GM23248 (cell line): ENCODE data around the gene DDX4. TPM values are rescaled to one million over a fixed set of nuclear protein-coding genes. Genes with fewer than 3 reads are reported as not detected.
A peak's percentile ranks its signal among the peaks of the same experiment; 100 is the strongest.

Experiments used
- DNase-seq: peaks from one replicate; pipeline ENCODE4 v3.0.0-alpha.2; 2015
- H2AFZ ChIP-seq: fragments of 200-600 bp; sonication (generic); 2 replicates; pipeline ENCODE4 v1.6.1; 2016; ENCODE audit warnings: antibody characterized with exemption
- H3F3A ChIP-seq: fragments of 200-600 bp; sonication (generic); 2 replicates; pipeline ENCODE4 v1.6.1; 2016; ENCODE audit warnings: mild to moderate bottlenecking, antibody characterized with exemption, mixed run types; ENCODE audit not compliant: insufficient read depth
- H3K27ac ChIP-seq: fragments of 200-600 bp; sonication (generic); 2 replicates; pipeline ENCODE4 v1.5.1; 2016; ENCODE audit warnings: mild to moderate bottlenecking
- H3K27me3 ChIP-seq: fragments of 200-600 bp; sonication (generic); replicated peaks from 2 replicates; pipeline ENCODE4 v1.6.1; 2016; ENCODE audit warnings: mild to moderate bottlenecking; ENCODE audit not compliant: insufficient read depth
- H3K36me3 ChIP-seq: fragments of 200-600 bp; sonication (generic); 2 replicates; pipeline ENCODE4 v1.6.1; 2016; ENCODE audit warnings: low read depth, mild to moderate bottlenecking
- H3K4me1 ChIP-seq: fragments of 200-600 bp; sonication (generic); 2 replicates; pipeline ENCODE4 v1.6.1; 2016; ENCODE audit warnings: mild to moderate bottlenecking; ENCODE audit not compliant: insufficient read depth
- H3K4me2 ChIP-seq: fragments of 200-600 bp; sonication (generic); one replicate; pipeline ENCODE4 v1.6.1; 2016; ENCODE audit warnings: mild to moderate bottlenecking; ENCODE audit not compliant: unreplicated experiment
- H3K4me3 ChIP-seq: fragments of 200-600 bp; sonication (generic); 2 replicates; pipeline ENCODE4 v1.5.1; 2016; ENCODE audit warnings: mild to moderate bottlenecking
- H3K79me2 ChIP-seq: fragments of 200-600 bp; sonication (generic); 2 replicates; pipeline ENCODE4 v1.6.1; 2016; ENCODE audit warnings: mild to moderate bottlenecking; ENCODE audit not compliant: insufficient read depth
- H3K9ac ChIP-seq: fragments of 200-600 bp; sonication (generic); 2 replicates; pipeline ENCODE4 v1.6.1; 2016; ENCODE audit warnings: mild to moderate bottlenecking
- H3K9me2 ChIP-seq: fragments of 200-600 bp; sonication (generic); 2 replicates; pipeline ENCODE4 v1.6.1; 2016; ENCODE audit warnings: mixed run types, mild to moderate bottlenecking, moderate library complexity; ENCODE audit not compliant: insufficient read depth
- H3K9me3 ChIP-seq: fragments of 200-600 bp; sonication (generic); one replicate; pipeline ENCODE4 v1.6.1; 2017; ENCODE audit warnings: low read depth
- H4K20me1 ChIP-seq: fragments of 200-600 bp; sonication (generic); 2 replicates; pipeline ENCODE4 v1.6.0; 2016; ENCODE audit not compliant: insufficient read depth
- EZH2 ChIP-seq: fragments of 200-600 bp; sonication (generic); IDR thresholded peaks from 2 replicates; pipeline ENCODE4 v1.6.1; 2018; ENCODE audit warnings: antibody characterized with exemption, mild to moderate bottlenecking; ENCODE audit not compliant: insufficient read depth, poor library complexity, severe bottlenecking
- EZH2phosphoT487 ChIP-seq: fragments of 200-600 bp; sonication (generic); IDR thresholded peaks from 2 replicates; pipeline ENCODE4 v1.6.1; 2018; ENCODE audit warnings: antibody characterized with exemption, moderate library complexity, mild to moderate bottlenecking, low read depth; ENCODE audit not compliant: insufficient read depth
- WGBS, 2 experiments: methylation state at CpG; one replicate each; pipeline ENCODE4 v1.1.6; 2015 to 2017; ENCODE audit warnings: low lambda C conversion rate in 2 of 2, low coverage in 1 of 2; ENCODE audit errors: missing lambda C conversion rate in 2 of 2; 5-methylcytosine and 5-hydroxymethylcytosine counted together
- in situ Hi-C: fragments of 300-500 bp; cut with MboI; formaldehyde crosslinking; loops from 2 replicates; pipeline ENCODE4 v1.15.0; 2020
- polyA plus RNA-seq: library from polyadenylated mRNA; unstranded; fragments of >200 nt; fragmentation: Nextera tagmentation; extraction: Ambion mirVana; gene quantifications from 2 replicates; pipeline ENCODE4 v1.2.1, GENCODE V29; 2016
- total RNA-seq: library from RNA; depleted of rRNA; stranded (reverse); fragments of >200 nt; shearing (Covaris generic); gene quantifications from 2 replicates; pipeline ENCODE4 v1.2.3, GENCODE V29; 2014

Gene DDX4
- total and polyA plus RNA-seq, 2 experiments from 2014 or later: not detected

DNA sequence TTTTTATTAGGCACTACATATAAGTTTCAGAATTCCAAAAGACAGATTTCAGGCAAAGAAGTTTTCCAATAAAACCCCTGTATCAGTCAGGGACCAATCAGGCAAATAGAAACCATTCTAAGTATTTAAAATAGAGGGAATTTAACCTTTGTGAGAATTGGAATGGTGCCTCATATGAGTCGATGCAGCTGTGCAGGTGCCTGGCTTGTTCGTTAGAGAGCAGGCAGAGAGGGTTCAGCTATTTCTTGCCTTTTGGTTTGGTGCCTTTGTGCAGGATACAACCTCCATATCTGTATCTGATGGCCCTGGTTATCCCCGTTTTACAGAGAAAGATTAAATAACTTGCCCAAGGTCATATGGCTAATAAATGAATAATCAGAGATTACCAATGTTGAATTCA, 6.0 kb upstream of the DDX4 start:
- H3K9me2 ChIP-seq: peaks cover 2% of the 10 kb centered on the region; the same call in 1 of the 2 replicates
- WGBS, 2 experiments: 70 to 75% methylated on average over 3 of the region's 3 CpGs

GRCh38 chr5:55732585-55732984, 5.3 kb upstream of the DDX4 start:
- no peak for TF ChIP-seq EZH2phosphoT487
- no peak for TF ChIP-seq EZH2

More for the DNA sequence above, 6.0 kb upstream of the DDX4 start:
- no peaks in the 10 kb centered on the region for H3K9me3 ChIP-seq
- no peaks in the 10 kb centered on the region for H3F3A ChIP-seq
- H3K27me3 ChIP-seq: no peaks in the 10 kb centered on the region
- in situ Hi-C loops: no loop called here
- TF ChIP-seq EZH2phosphoT487 (no peak), EZH2 (no peak)
- H3K4me1 ChIP-seq: no peaks in the 10 kb centered on the region
- no peaks in the 10 kb centered on the region for H3K79me2 ChIP-seq
- no peaks in the 10 kb centered on the region for H4K20me1 ChIP-seq
- H3K36me3 ChIP-seq: no peaks in the 10 kb centered on the region
- H3K4me2 ChIP-seq: no peak overlapping the region
- no peak overlapping the region for H2AFZ ChIP-seq
- no peak for DNase-seq
- H3K9ac ChIP-seq: no peak overlapping the region
- H3K4me3 ChIP-seq: no peak overlapping the region
- no peak overlapping the region for H3K27ac ChIP-seq

DNA sequence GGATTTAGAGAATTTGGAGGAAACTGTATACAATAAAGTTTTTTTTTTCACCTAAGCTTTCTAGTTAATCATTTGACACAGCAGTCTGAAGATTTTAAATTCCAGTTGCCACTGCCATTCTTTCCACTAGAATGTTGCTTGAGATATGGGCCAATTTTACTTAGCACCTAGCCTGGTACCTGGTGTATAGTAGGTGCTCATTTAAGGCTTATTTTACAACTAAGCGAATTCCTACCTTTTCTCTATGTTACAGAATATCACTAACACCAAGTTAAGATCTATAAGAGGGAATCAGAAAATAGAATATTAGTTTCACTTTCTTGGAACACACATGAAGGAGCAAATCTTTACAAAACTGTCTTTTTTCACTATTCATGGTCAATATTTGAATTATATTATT, 3.2 kb upstream of the DDX4 start:
- Histone ChIP-seq H3K27me3 (no peaks in the 10 kb centered on the region), H3K9me2 (no peaks in the 10 kb centered on the region), H3K9ac (no peak overlapping the region), H2AFZ (no peak overlapping the region), H3K27ac (no peak overlapping the region), H3K36me3 (no peaks in the 10 kb centered on the region), H4K20me1 (no peaks in the 10 kb centered on the region), H3K4me1 (no peaks in the 10 kb centered on the region), H3K9me3 (no peaks in the 10 kb centered on the region), H3F3A (no peaks in the 10 kb centered on the region), H3K79me2 (no peaks in the 10 kb centered on the region), H3K4me2 (no peak overlapping the region), H3K4me3 (no peak overlapping the region)
- in situ Hi-C loops: no loop called here
- WGBS, 2 experiments: 92% methylated on average over 1 of the region's 1 CpG
- DNase-seq: no peak
- TF ChIP-seq EZH2 (no peak), EZH2phosphoT487 (no peak)

More at GRCh38 chr5:55732585-55732984, 5.3 kb upstream of the DDX4 start:
- no peaks in the 10 kb centered on the region for H3K27me3 ChIP-seq
- no peaks in the 10 kb centered on the region for H3K9me2 ChIP-seq
- no peak overlapping the region for H3K9ac ChIP-seq
- H3K9me3 ChIP-seq: no peaks in the 10 kb centered on the region
- H3K4me3 ChIP-seq: no peak overlapping the region
- H3K27ac ChIP-seq: no peak overlapping the region
- no peak overlapping the region for H2AFZ ChIP-seq
- no peak overlapping the region for H3K4me2 ChIP-seq
- no peaks in the 10 kb centered on the region for H4K20me1 ChIP-seq
- DNase-seq: no peak
- no peaks in the 10 kb centered on the region for H3K36me3 ChIP-seq
- H3K4me1 ChIP-seq: no peaks in the 10 kb centered on the region
- in situ Hi-C loops: no loop called here
- no peaks in the 10 kb centered on the region for H3F3A ChIP-seq
- H3K79me2 ChIP-seq: no peaks in the 10 kb centered on the region

GRCh38 chr5:55742778-55743177, 4.9 kb downstream of the DDX4 start:
- H3K9ac ChIP-seq: no peak overlapping the region
- H3K9me3 ChIP-seq: no peaks in the 10 kb centered on the region
- no peaks in the 10 kb centered on the region for H4K20me1 ChIP-seq
- H3K79me2 ChIP-seq: no peaks in the 10 kb centered on the region
- no peak overlapping the region for H2AFZ ChIP-seq
- DNase-seq: peak; percentile 3
- no peak overlapping the region for H3K4me3 ChIP-seq
- H3K4me2 ChIP-seq: no peak overlapping the region
- TF ChIP-seq EZH2 (no peak), EZH2phosphoT487 (no peak)
- H3F3A ChIP-seq: no peaks in the 10 kb centered on the region
- WGBS, 2 experiments: 99% methylated on average over 3 of the region's 3 CpGs
- no peaks in the 10 kb centered on the region for H3K4me1 ChIP-seq
- no peaks in the 10 kb centered on the region for H3K27me3 ChIP-seq
- H3K27ac ChIP-seq: no peak overlapping the region
- in situ Hi-C loops: no loop called here
- H3K9me2 ChIP-seq: no peaks in the 10 kb centered on the region
- H3K36me3 ChIP-seq: no peaks in the 10 kb centered on the region

DNA sequence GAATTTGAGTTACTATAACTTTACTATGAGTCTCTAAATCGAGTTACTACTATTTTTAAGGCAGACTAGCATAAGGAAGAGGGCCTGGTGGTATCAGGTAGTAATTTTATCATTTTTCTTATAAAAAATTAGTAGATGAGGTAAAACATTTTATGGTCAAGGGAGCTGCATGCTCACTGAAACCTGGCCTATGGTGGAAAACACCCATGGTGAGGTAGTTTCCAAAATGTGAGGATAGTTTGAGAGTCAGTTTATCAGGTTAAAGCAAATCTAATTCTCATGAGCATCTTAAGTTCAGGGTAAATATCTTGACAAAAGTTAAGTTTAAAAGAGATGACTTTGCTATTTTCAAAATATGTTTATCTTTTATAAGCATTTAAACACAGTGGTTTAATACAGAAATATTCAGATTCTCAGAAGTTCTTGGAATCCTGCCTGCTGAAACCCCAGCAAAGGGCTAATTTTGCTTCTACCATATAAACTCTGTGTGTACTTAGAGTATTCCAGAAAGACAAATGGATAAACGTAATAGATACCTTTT, 10.0 kb downstream of the DDX4 start:
- Histone ChIP-seq H4K20me1 (no peaks in the 10 kb centered on the region), H3K9me2 (no peaks in the 10 kb centered on the region), H3K4me2 (no peak overlapping the region), H3K27me3 (no peaks in the 10 kb centered on the region), H3K9ac (no peak overlapping the region), H3K9me3 (no peaks in the 10 kb centered on the region), H3K79me2 (no peaks in the 10 kb centered on the region), H2AFZ (no peak overlapping the region), H3K27ac (no peak overlapping the region), H3F3A (no peaks in the 10 kb centered on the region), H3K36me3 (no peaks in the 10 kb centered on the region), H3K4me1 (no peaks in the 10 kb centered on the region), H3K4me3 (no peak overlapping the region)
- in situ Hi-C loops: no loop called here
- 60 to 70% methylated on average over 2 of the region's 2 CpGs for whole genome bisulfite sequencing, 2 experiments
- no peak for TF ChIP-seq EZH2
- no peak for TF ChIP-seq EZH2phosphoT487
- no peak for DNase-seq
